HepG2 (cell line): ENCODE results near the gene NAV2. TPM values are rescaled to one million over a fixed set of nuclear protein-coding genes. Genes with fewer than 3 reads are reported as not detected.

Experiments
- ATF2 ChIP-seq: sonication (generic); formaldehyde crosslinking; IDR thresholded peaks from 2 replicates; pipeline ENCODE4 v1.4.0; 2020; ENCODE audit warnings: missing genetic modification reagents
- CERS6 ChIP-seq: sonication (generic); formaldehyde crosslinking; IDR thresholded peaks from 2 replicates; pipeline ENCODE4 v1.5.0; 2020; ENCODE audit warnings: missing genetic modification reagents
- HIVEP1 ChIP-seq: sonication (generic); formaldehyde crosslinking; IDR thresholded peaks from 2 replicates; pipeline ENCODE4 v1.4.0; 2020; ENCODE audit warnings: mild to moderate bottlenecking, missing genetic modification reagents
- MATR3 ChIP-seq: sonication (generic); formaldehyde crosslinking; IDR thresholded peaks from 2 replicates; pipeline ENCODE4 v1.4.0; 2020; ENCODE audit warnings: missing genetic modification reagents
- MAZ ChIP-seq, 2 experiments: sonication (generic) in 1 of 2; formaldehyde crosslinking in 1 of 2; IDR thresholded peaks; 2 replicates each; pipeline versions ENCODE4 v1.5.0 to v1.6.1; 2012 to 2020; ENCODE audit warnings: low read depth in 2 of 2, mild to moderate bottlenecking in 2 of 2, borderline replicate concordance in 1 of 2, improper control_type of control experiment in 1 of 2, low read length in 1 of 2, missing genetic modification reagents in 1 of 2, moderate library complexity in 1 of 2
- MEIS2 ChIP-seq: sonication (generic); formaldehyde crosslinking; IDR thresholded peaks from 2 replicates; pipeline ENCODE4 v1.9.0; 2021; ENCODE audit warnings: mild to moderate bottlenecking, missing genetic modification reagents
- MYNN ChIP-seq: sonication (generic); formaldehyde crosslinking; IDR thresholded peaks from 2 replicates; pipeline ENCODE4 v1.4.0; 2020; ENCODE audit warnings: mild to moderate bottlenecking, low read depth, missing genetic modification reagents
- NPAS2 ChIP-seq: sonication (generic); formaldehyde crosslinking; IDR thresholded peaks from 2 replicates; pipeline ENCODE4 v1.8.0; 2022; ENCODE audit warnings: mild to moderate bottlenecking, missing genetic modification reagents, borderline replicate concordance
- NR2C2 ChIP-seq: sonication (generic); formaldehyde crosslinking; IDR thresholded peaks from 2 replicates; pipeline ENCODE4 v1.4.0; 2020; ENCODE audit warnings: missing genetic modification reagents, mild to moderate bottlenecking, moderate library complexity, borderline replicate concordance
- POGK ChIP-seq: sonication (generic); formaldehyde crosslinking; conservative IDR thresholded peaks from 2 replicates; pipeline ENCODE4 v1.8.0; 2022; ENCODE audit warnings: mild to moderate bottlenecking, moderate library complexity, missing genetic modification reagents
- SMAD9 ChIP-seq: sonication (generic); formaldehyde crosslinking; IDR thresholded peaks from 2 replicates; pipeline ENCODE4 v1.5.1; 2020; ENCODE audit warnings: mild to moderate bottlenecking, missing genetic modification reagents
- SMARCE1 ChIP-seq: fragments of 450-650 bp; IDR thresholded peaks from 2 replicates; pipeline ENCODE4 v1.6.1; 2017; ENCODE audit warnings: borderline replicate concordance
- SPEN ChIP-seq: sonication (generic); formaldehyde crosslinking; IDR thresholded peaks from 2 replicates; pipeline ENCODE4 v1.5.1; 2020; ENCODE audit warnings: low read depth, mild to moderate bottlenecking, missing genetic modification reagents
- TBL1XR1 ChIP-seq: fragments of 150-350 bp; IDR thresholded peaks from 2 replicates; pipeline ENCODE4 v1.6.1; 2014; ENCODE audit warnings: borderline replicate concordance, low read length; ENCODE audit not compliant: partially characterized antibody
- TEAD3 ChIP-seq: optimal IDR thresholded peaks from 2 replicates; pipeline ENCODE3; 2016; ENCODE audit warnings: borderline replicate concordance
- ZBTB46 ChIP-seq: sonication (generic); formaldehyde crosslinking; IDR thresholded peaks from 2 replicates; pipeline ENCODE4 v1.4.0; 2020; ENCODE audit warnings: mild to moderate bottlenecking, missing genetic modification reagents, borderline replicate concordance
- ZNF34 ChIP-seq: sonication (generic); formaldehyde crosslinking; IDR thresholded peaks from 2 replicates; pipeline ENCODE4 v1.4.0; 2020; ENCODE audit warnings: mild to moderate bottlenecking, missing genetic modification reagents, borderline replicate concordance
- ZNF563 ChIP-seq: sonication (generic); formaldehyde crosslinking; IDR thresholded peaks from 2 replicates; pipeline ENCODE4 v1.8.0; 2022; ENCODE audit warnings: mild to moderate bottlenecking, moderate library complexity, missing genetic modification reagents
- ZNF564 ChIP-seq: sonication (generic); formaldehyde crosslinking; IDR thresholded peaks from 2 replicates; pipeline ENCODE4 v1.8.1; 2023; ENCODE audit warnings: mild to moderate bottlenecking, missing genetic modification reagents
- ZNF713 ChIP-seq: sonication (generic); formaldehyde crosslinking; IDR thresholded peaks from 2 replicates; pipeline ENCODE4 v1.4.0; 2020; ENCODE audit warnings: mild to moderate bottlenecking, missing genetic modification reagents
- ZNF788 ChIP-seq: sonication (generic); formaldehyde crosslinking; IDR thresholded peaks from 2 replicates; pipeline ENCODE4 v1.5.0; 2020; ENCODE audit warnings: mild to moderate bottlenecking, missing genetic modification reagents, borderline replicate concordance
- ZNF839 ChIP-seq: sonication (generic); formaldehyde crosslinking; IDR thresholded peaks from 2 replicates; pipeline ENCODE4 v1.4.0; 2020; ENCODE audit warnings: missing genetic modification reagents, mild to moderate bottlenecking, borderline replicate concordance
- ZNF891 ChIP-seq: sonication (generic); formaldehyde crosslinking; IDR thresholded peaks from 2 replicates; pipeline ENCODE4 v1.5.0; 2020; ENCODE audit warnings: mild to moderate bottlenecking, missing genetic modification reagents
- ZSCAN20 ChIP-seq: sonication (generic); formaldehyde crosslinking; IDR thresholded peaks from 2 replicates; pipeline ENCODE4 v1.4.0; 2020; ENCODE audit warnings: missing genetic modification reagents, mild to moderate bottlenecking, borderline replicate concordance
- polyA plus RNA-seq, 8 experiments: library from polyadenylated mRNA; depleted of rRNA in 3 of 8; stranded (reverse) in 7 of 8; unstranded in 1 of 8; fragments of >200 nt; fragmentation: Illumina TruSeq in 4 of 8; extraction: Trizol in 4 of 8; gene quantifications; 2 replicates each; pipeline versions ENCODE4 v1.2.1 to v1.2.3, GENCODE V29; 2011 to 2016; ENCODE audit warnings: low read depth in 4 of 8, missing spikeins in 1 of 8, mixed read lengths in 1 of 8; ENCODE audit not compliant: insufficient read depth in 1 of 8
- total RNA-seq, 5 experiments: library from RNA; depleted of rRNA; stranded (reverse); fragments of >200 nt; fragmentation: Illumina TruSeq; extraction: Trizol; gene quantifications; 2 replicates each; pipeline ENCODE4 v1.2.3, GENCODE V29; 2016; ENCODE audit warnings: low read depth in 1 of 5

NAV2 gene
- total and polyA plus RNA-seq, 2 of the 13 experiments (the other 11 are each of a cell fraction or from before 2014, with no cell fraction given) = 9.3 to 34.6 TPM

- TF ChIP-seq ATF2 (CRISPR knock-in tag) (no peak), ZNF34 (CRISPR knock-in tag) (no peak), ZNF564 (CRISPR knock-in tag) (no peak), TEAD3 (CRISPR knock-in tag) (peak; percentile 59), MYNN (CRISPR knock-in tag) (no peak), ZSCAN20 (CRISPR knock-in tag) (no peak), CERS6 (no peak), MATR3 (no peak), SMAD9 (CRISPR knock-in tag) (no peak), MEIS2 (CRISPR knock-in tag) (peak; percentile 31; the same call in 1 of the 2 replicates), ZNF563 (CRISPR knock-in tag) (no peak), ZBTB46 (CRISPR knock-in tag) (no peak), SMARCE1 (no peak), HIVEP1 (CRISPR knock-in tag) (no peak), NPAS2 (CRISPR knock-in tag) (no peak), SPEN (no peak), MAZ (IDR thresholded peaks at IDR 0.05; ENCODE audit: borderline replicate concordance, low read depth, low read length) (no peak), MAZ (CRISPR knock-in tag; IDR thresholded peaks at IDR 0.05; ENCODE audit: low read depth) (no peak; the same call in 1 of the 2 replicates), ZNF788 (no peak), ZNF891 (CRISPR knock-in tag) (no peak), TBL1XR1 (no peak), NR2C2 (CRISPR knock-in tag) (no peak), POGK (CRISPR knock-in tag) (no peak), ZNF839 (CRISPR knock-in tag) (no peak), ZNF713 (CRISPR knock-in tag) (no peak)
Observed at GRCh38 chr11:20084921-20085814, 372.5 kb downstream of the NAV2 start (continued).
